ENCODE measurements around the gene KMO.

GRCh38 chr1:241591317-241591716 lies 59.1 kb downstream of the KMO start:
- no peak for TF ChIP-seq POLR2A (IDR thresholded peaks at IDR 0.05; ENCODE audit: low read depth, low read length)
- TF ChIP-seq POLR2AphosphoS5 (IDR thresholded peaks at IDR 0.05; ENCODE audit: low read depth, low read length): no peak

All from GM12892 (cell line).